HL-60 (cell line): ENCODE data around the gene CRYGB.

ENCODE experiments used
- DNase-seq, 2 experiments: peaks; one replicate each; pipeline ENCODE4 v3.0.0-alpha.2; 2010 to 2020; ENCODE audit warnings: low read depth in 1 of 2, low spot score in 1 of 2
- H3K27ac ChIP-seq: fragments of 250-450 bp; sonication (Bioruptor Pico); replicated peaks from 2 replicates; pipeline ENCODE4 v1.5.1; 2020; ENCODE audit warnings: mild to moderate bottlenecking, moderate library complexity
- H3K27me3 ChIP-seq: fragments of 250-450 bp; sonication (Bioruptor Pico); 2 replicates; pipeline ENCODE4 v1.5.1; 2021; ENCODE audit warnings: mild to moderate bottlenecking, moderate library complexity; ENCODE audit not compliant: insufficient read depth, poor library complexity, severe bottlenecking
- H3K4me3 ChIP-seq: replicated peaks from 2 replicates; pipeline ENCODE4 v1.5.1; 2011; ENCODE audit warnings: mild to moderate bottlenecking, control low read depth, low read length; ENCODE audit not compliant: insufficient read depth
- CTCF ChIP-seq: IDR thresholded peaks from one replicate; pipeline ENCODE4 v1.5.1; 2011; ENCODE audit warnings: low read length, control low read depth, inconsistent platforms; ENCODE audit not compliant: insufficient read depth
- GABPA ChIP-seq: IDR thresholded peaks from 2 replicates; pipeline ENCODE4 v1.6.1; 2012; ENCODE audit warnings: low read depth
- POLR2AphosphoS5 ChIP-seq: IDR thresholded peaks from 2 replicates; pipeline ENCODE4 v1.6.1; 2012; ENCODE audit warnings: low read depth
- REST ChIP-seq: IDR thresholded peaks from 2 replicates; pipeline ENCODE4 v1.6.1; 2012; ENCODE audit warnings: low read depth; ENCODE audit not compliant: insufficient replicate concordance
- SPI1 ChIP-seq: IDR thresholded peaks from 2 replicates; pipeline ENCODE4 v1.6.1; 2012; ENCODE audit warnings: low read depth, mild to moderate bottlenecking, borderline replicate concordance

The CRYGB gene

GRCh38 chr2:208147008-208147407, 1.1 kb upstream of the CRYGB start:
- Histone ChIP-seq H3K27me3 (no peaks in the 10 kb centered on the region), H3K27ac (no peak overlapping the region), H3K4me3 (no peak overlapping the region)
- DNase-seq: no peak
- TF ChIP-seq POLR2AphosphoS5 (no peak), REST (peak; percentile 52), GABPA (no peak), CTCF (no peak)

GRCh38 chr2:208142925-208143799, 2.8 kb downstream of the CRYGB start:
- Histone ChIP-seq H3K27ac (no peak overlapping the region), H3K4me3 (no peak overlapping the region), H3K27me3 (no peaks in the 10 kb centered on the region)
- no peak for DNase-seq
- no peak for TF ChIP-seq CTCF
- no peak for TF ChIP-seq REST
- no peak for TF ChIP-seq SPI1
- TF ChIP-seq GABPA: no peak
- TF ChIP-seq POLR2AphosphoS5: no peak

- no peak for DNase-seq
- TF ChIP-seq GABPA (no peak), CTCF (no peak), POLR2AphosphoS5 (no peak), SPI1 (no peak), REST (no peak)
- no peaks in the 10 kb centered on the region for H3K27me3 ChIP-seq
- no peak overlapping the region for H3K4me3 ChIP-seq
- H3K27ac ChIP-seq: no peak overlapping the region
These were observed 3.6 kb downstream of the CRYGB start for GRCh38 chr2:208142240-208142924.
